SK-N-SH (cell line): ENCODE measurements around the gene GSG1. TPM values are rescaled to one million over a fixed set of nuclear protein-coding genes. Genes with fewer than 3 reads are reported as not detected.

Experiments used
- CTCF ChIA-PET: fragments of 300-600, 350-600 bp; formaldehyde crosslinking; extraction: SDS; loops from one replicate; lab custom pipeline; 2021; lab: Yijun Ruan, JAX
- POLR2A ChIA-PET: fragments of 350-600 bp; sonication (Branson Sonifier 250); formaldehyde crosslinking; extraction: SDS; loops from one replicate; lab custom pipeline; 2020; ENCODE audit warnings: antibody characterized with exemption, inconsistent platforms; lab: Yijun Ruan, JAX
- DNase-seq: peaks from one replicate; pipeline ENCODE4 v3.0.0; 2012
- H2AFZ ChIP-seq: fragments of 200-600 bp; sonication (generic); 2 replicates; pipeline ENCODE4 v1.8.1; 2016; ENCODE audit warnings: antibody characterized with exemption, mild to moderate bottlenecking, low read depth
- H3F3A ChIP-seq: fragments of 200-600 bp; sonication (generic); replicated peaks from 2 replicates; pipeline ENCODE3; 2016; ENCODE audit warnings: antibody characterized with exemption, mild to moderate bottlenecking; ENCODE audit not compliant: insufficient read depth
- H3K27ac ChIP-seq, 2 experiments: fragments of 200-500 bp in 1 of 2; fragments of 200-600 bp in 1 of 2; sonication (Bioruptor generic) in 1 of 2; sonication (generic), shearing (Covaris generic) in 1 of 2; 2 replicates each; pipeline versions ENCODE4 v1.5.1 to v1.6.1; 2014 to 2016; ENCODE audit warnings: low read depth in 2 of 2, inconsistent platforms in 1 of 2, low read length in 1 of 2, mild to moderate bottlenecking in 1 of 2, mixed read lengths in 1 of 2
- H3K27me3 ChIP-seq: fragments of 200-600 bp; sonication (generic), shearing (Covaris generic); 2 replicates; pipeline ENCODE4 v1.6.1; 2016; ENCODE audit warnings: mixed run types; ENCODE audit not compliant: insufficient read depth
- H3K36me3 ChIP-seq, 2 experiments: fragments of 200-500 bp in 1 of 2; fragments of 200-600 bp in 1 of 2; sonication (Bioruptor generic) in 1 of 2; sonication (generic) in 1 of 2; replicated peaks in 1 of 2; 2 replicates each; pipeline versions ENCODE3 to v1.5.1; 2014 to 2016; ENCODE audit warnings: low read length in 1 of 2, mild to moderate bottlenecking in 1 of 2; ENCODE audit not compliant: insufficient read depth in 2 of 2, control insufficient read depth in 1 of 2
- H3K4me1 ChIP-seq, 2 experiments: fragments of 200-500 bp in 1 of 2; fragments of 200-600 bp in 1 of 2; sonication (Bioruptor generic) in 1 of 2; sonication (generic), shearing (Covaris generic) in 1 of 2; 2 replicates each; pipeline versions ENCODE4 v1.5.1 to v1.6.1; 2014 to 2016; ENCODE audit warnings: low read depth in 1 of 2, low read length in 1 of 2, mixed run types in 1 of 2; ENCODE audit not compliant: insufficient read depth in 2 of 2, control insufficient read depth in 1 of 2
- H3K4me2 ChIP-seq: fragments of 200-600 bp; sonication (generic), shearing (Covaris generic); 2 replicates; pipeline ENCODE4 v1.6.1; 2017; ENCODE audit warnings: mixed run types
- H3K4me3 ChIP-seq, 2 experiments: fragments of 200-500 bp in 1 of 2; fragments of 200-600 bp in 1 of 2; sonication (Bioruptor generic) in 1 of 2; sonication (generic), shearing (Covaris generic) in 1 of 2; 2 replicates each; pipeline versions ENCODE4 v1.5.1 to v1.8.1; 2014 to 2016; ENCODE audit warnings: low read depth in 2 of 2, inconsistent platforms in 1 of 2, low read length in 1 of 2, mild to moderate bottlenecking in 1 of 2, mixed read lengths in 1 of 2, moderate library complexity in 1 of 2
- H3K79me2 ChIP-seq: fragments of 200-600 bp; sonication (generic); 2 replicates; pipeline ENCODE4 v1.8.1; 2017; ENCODE audit warnings: mild to moderate bottlenecking; ENCODE audit not compliant: insufficient read depth
- H3K9ac ChIP-seq: fragments of 200-600 bp; sonication (generic); 2 replicates; pipeline ENCODE4 v1.6.1; 2017; ENCODE audit warnings: mixed run types
- H3K9me2 ChIP-seq: fragments of 200-600 bp; sonication (generic); 2 replicates; pipeline ENCODE4 v1.6.1; 2017; ENCODE audit warnings: mixed run types
- H3K9me3 ChIP-seq: fragments of 200-600 bp; sonication (generic); 2 replicates; pipeline ENCODE4 v1.6.1; 2017; ENCODE audit warnings: mixed run types, mild to moderate bottlenecking, moderate library complexity
- H4K20me1 ChIP-seq: fragments of 200-600 bp; sonication (generic); 2 replicates; pipeline ENCODE4 v1.6.1; 2017; ENCODE audit warnings: mild to moderate bottlenecking, mixed run types; ENCODE audit not compliant: insufficient read depth
- EP300 ChIP-seq, 2 experiments: IDR thresholded peaks; 2 replicates each; pipeline versions ENCODE4 v1.4.0 to v1.6.1; 2012; ENCODE audit warnings: borderline replicate concordance in 1 of 2, low read depth in 1 of 2, low read length in 1 of 2
- FOXJ3 ChIP-seq: sonication (generic); formaldehyde crosslinking; IDR thresholded peaks from 2 replicates; pipeline ENCODE4 v1.5.1; 2020; ENCODE audit warnings: mild to moderate bottlenecking, missing genetic modification reagents
- JUND ChIP-seq: IDR thresholded peaks from 2 replicates; pipeline ENCODE4 v1.4.0; 2012
- MXI1 ChIP-seq: IDR thresholded peaks from 2 replicates; pipeline ENCODE4 v1.6.1; 2012; ENCODE audit warnings: mild to moderate bottlenecking, low read depth, low read length, improper control_type of control experiment
- POLR2AphosphoS5 ChIP-seq: IDR thresholded peaks from 2 replicates; pipeline ENCODE4 v1.6.1; 2012; ENCODE audit warnings: low read depth, low read length
- RAD21 ChIP-seq: IDR thresholded peaks from 2 replicates; pipeline ENCODE4 v1.6.1; 2012; ENCODE audit warnings: mild to moderate bottlenecking, low read length
- RFX5 ChIP-seq: IDR thresholded peaks from 2 replicates; pipeline ENCODE4 v1.6.1; 2012; ENCODE audit warnings: mild to moderate bottlenecking, improper control_type of control experiment, low read length
- RXRA ChIP-seq: IDR thresholded peaks from 2 replicates; pipeline ENCODE4 v1.4.0; 2012; ENCODE audit warnings: low read depth, mild to moderate bottlenecking, borderline replicate concordance
- SIN3A ChIP-seq: IDR thresholded peaks from 2 replicates; pipeline ENCODE4 v1.6.1; 2012; ENCODE audit warnings: low read depth, mild to moderate bottlenecking, low read length, moderate library complexity, borderline replicate concordance
- SMC3 ChIP-seq: IDR thresholded peaks from 2 replicates; pipeline ENCODE4 v1.6.1; 2012; ENCODE audit warnings: low read depth, low read length, improper control_type of control experiment
- YY1 ChIP-seq: IDR thresholded peaks from 2 replicates; pipeline ENCODE4 v1.4.0; 2012; ENCODE audit warnings: low read depth, mild to moderate bottlenecking
- WGBS: methylation state at CpG from one replicate; pipeline ENCODE4 v1.1.6; 2017; ENCODE audit warnings: low lambda C conversion rate; 5-methylcytosine and 5-hydroxymethylcytosine counted together
- polyA plus RNA-seq, 3 experiments: library from polyadenylated mRNA; depleted of rRNA; stranded (reverse); fragments of >200 nt; gene quantifications; 2 replicates each; pipeline ENCODE4 v1.2.3, GENCODE V29; 2012
- TF ChIP-seq, protein P1 (sequence below): IDR thresholded peaks from 2 replicates; pipeline ENCODE4 v1.4.0; 2012; ENCODE audit warnings: low read depth, borderline replicate concordance
- TF ChIP-seq, protein P2 (sequence below): IDR thresholded peaks from 2 replicates; pipeline ENCODE4 v1.6.1; 2012; ENCODE audit warnings: mild to moderate bottlenecking, low read depth, low read length, moderate library complexity
- TF ChIP-seq, protein P3 (sequence below): IDR thresholded peaks from 2 replicates; pipeline ENCODE4 v1.4.0; 2012; ENCODE audit warnings: low read depth

GSG1 gene
- polyA plus RNA-seq, 1 of the 3 experiments (the other 2 are of a cell fraction): 0.39 TPM

DNA sequence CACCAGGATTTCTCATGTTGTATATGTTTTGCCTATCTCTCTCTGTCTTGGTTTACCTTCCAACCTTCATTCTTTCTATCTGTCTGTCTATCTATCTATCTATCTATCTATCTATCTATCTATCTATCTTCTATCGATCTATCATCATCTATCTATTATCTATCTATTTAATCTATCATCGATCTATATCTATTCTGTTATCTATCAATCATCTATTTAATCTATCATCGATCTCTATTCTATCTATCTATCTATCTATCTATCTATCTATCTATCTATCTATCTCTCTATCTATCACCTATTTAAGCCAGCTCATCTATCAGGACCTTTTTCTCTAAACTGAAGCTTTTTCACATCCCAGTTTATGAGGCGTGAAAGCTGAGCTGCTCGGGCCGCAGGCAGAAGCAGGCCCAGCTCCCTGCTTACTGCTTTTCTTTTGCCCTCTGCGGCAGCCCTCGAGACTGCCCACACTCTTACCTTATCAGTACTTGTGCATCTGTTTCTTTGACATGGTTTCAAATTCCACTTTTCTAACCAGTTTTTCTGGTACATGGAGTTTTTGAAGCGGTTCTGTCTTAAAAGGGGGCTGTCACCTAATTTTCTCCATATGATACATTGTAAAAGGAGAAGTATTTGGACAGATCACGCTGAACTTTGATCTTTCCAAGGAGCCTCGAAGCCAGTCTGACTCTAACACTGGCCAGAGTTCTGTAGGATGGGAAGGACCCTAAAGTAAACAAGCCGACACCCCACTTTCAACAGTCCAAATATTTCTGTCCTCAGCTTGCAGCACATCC is 44.4 kb upstream of the GSG1 start:
- Histone ChIP-seq H3F3A (no peaks in the 10 kb centered on the region), H3K79me2 (no peaks in the 10 kb centered on the region), H3K9me3 (no peaks in the 10 kb centered on the region), H3K4me2 (no peak overlapping the region), H3K9ac (no peak overlapping the region), H3K4me1 (no peaks in the 10 kb centered on the region), H3K9me2 (no peaks in the 10 kb centered on the region), H3K27ac (no peak overlapping the region), H3K4me3 (no peak overlapping the region), H4K20me1 (no peaks in the 10 kb centered on the region), H2AFZ (0 out of 2 replicates have a peak overlapping the region, but pooled peaks have one; percentile 31), H3K36me3 (no peaks in the 10 kb centered on the region), H3K27me3 (no peaks in the 10 kb centered on the region)
- no peak for TF ChIP-seq RAD21
- ChIA-PET POLR2A (no interaction called here), CTCF (no interaction called here)
- no peak for DNase-seq
- 47% methylated on average over 12 of the region's 12 CpGs for WGBS

DNA sequence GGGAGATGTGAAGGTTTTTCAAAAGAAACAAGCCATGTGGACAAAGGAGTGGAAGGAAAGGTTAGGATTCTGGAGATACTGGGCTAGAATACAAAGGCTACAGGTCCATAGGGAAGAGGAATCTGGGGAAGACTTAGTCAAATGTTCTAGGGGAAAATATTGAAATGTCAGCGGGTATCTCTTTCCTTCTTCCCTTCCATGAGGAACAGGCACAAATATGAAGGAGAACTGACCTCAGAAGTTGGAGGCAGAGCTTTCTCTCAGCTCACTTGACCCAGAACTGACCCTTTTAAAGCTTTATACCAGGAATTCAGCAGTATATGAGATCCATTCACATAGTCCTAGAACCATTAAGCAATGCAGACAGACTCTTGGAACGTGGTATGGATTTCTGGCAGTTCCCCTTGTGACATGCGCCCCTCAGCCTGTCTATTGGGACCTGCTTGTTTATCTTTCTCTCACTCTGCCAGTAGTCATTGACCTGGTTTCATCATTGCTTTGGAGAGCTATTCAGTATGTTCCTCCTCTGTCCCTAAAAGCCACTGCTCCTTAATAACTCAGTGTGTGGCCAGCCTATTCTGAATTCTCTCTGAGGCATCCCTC is 43.0 kb upstream of the GSG1 start:
- no peak overlapping the region for H2AFZ ChIP-seq
- H3K4me2 ChIP-seq: no peak overlapping the region
- CTCF ChIA-PET: no interaction called here
- H3K4me1 ChIP-seq: no peaks in the 10 kb centered on the region
- H3K36me3 ChIP-seq: no peaks in the 10 kb centered on the region
- H3K9me2 ChIP-seq: no peaks in the 10 kb centered on the region
- no peak overlapping the region for H3K9ac ChIP-seq
- TF ChIP-seq YY1 (no peak), FOXJ3 (CRISPR knock-in tag) (no peak), SMC3 (no peak), POLR2AphosphoS5 (no peak), SIN3A (no peak), EP300 (IDR thresholded peaks at IDR 0.05; ENCODE audit: borderline replicate concordance in 1 of 2, low read depth in 1 of 2, low read length in 1 of 2) (no peak)
- TF ChIP-seq, protein P1, sequence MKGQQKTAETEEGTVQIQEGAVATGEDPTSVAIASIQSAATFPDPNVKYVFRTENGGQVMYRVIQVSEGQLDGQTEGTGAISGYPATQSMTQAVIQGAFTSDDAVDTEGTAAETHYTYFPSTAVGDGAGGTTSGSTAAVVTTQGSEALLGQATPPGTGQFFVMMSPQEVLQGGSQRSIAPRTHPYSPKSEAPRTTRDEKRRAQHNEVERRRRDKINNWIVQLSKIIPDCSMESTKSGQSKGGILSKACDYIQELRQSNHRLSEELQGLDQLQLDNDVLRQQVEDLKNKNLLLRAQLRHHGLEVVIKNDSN: no peak
- no peak for DNase-seq
- no peak overlapping the region for H3K27ac ChIP-seq
- H3K9me3 ChIP-seq: no peaks in the 10 kb centered on the region
- H4K20me1 ChIP-seq: no peaks in the 10 kb centered on the region
- no peaks in the 10 kb centered on the region for H3F3A ChIP-seq
- H3K27me3 ChIP-seq: no peaks in the 10 kb centered on the region
- WGBS: 76% methylated on average over 3 of the region's 3 CpGs
- no peak overlapping the region for H3K4me3 ChIP-seq
- H3K79me2 ChIP-seq: no peaks in the 10 kb centered on the region
- POLR2A ChIA-PET: no interaction called here

DNA sequence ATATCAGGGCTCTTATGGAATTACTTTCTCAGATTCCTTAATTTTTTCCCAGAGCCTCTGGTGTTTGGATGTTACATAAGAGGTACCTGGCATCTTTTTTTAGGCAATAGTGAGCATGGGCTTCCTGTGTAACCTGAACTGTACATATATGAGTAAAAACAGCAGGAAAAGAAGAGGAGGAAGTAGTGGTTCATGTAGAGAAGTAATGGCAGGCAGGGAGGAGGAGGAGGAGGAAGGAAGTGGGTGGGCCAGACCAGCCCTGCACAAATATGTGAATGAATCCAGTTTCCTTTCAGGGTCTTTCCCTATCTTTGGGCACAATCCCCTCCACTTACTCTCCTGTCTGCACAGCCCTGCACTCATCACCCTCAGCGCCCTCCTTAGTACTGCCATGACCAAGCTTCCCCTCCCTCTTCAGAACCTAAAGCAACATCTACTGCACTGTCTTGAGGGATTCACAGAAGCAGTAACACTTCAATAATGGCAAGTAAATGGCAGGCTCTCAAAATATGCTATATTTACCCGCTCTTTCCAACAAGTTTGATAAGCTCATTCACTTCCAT is 40.9 kb upstream of the GSG1 start:
- Histone ChIP-seq H3K4me2 (no peak overlapping the region), H3K27me3 (no peaks in the 10 kb centered on the region), H3K9ac (no peak overlapping the region), H4K20me1 (no peaks in the 10 kb centered on the region), H2AFZ (no peak overlapping the region), H3F3A (no peaks in the 10 kb centered on the region), H3K36me3 (no peaks in the 10 kb centered on the region), H3K79me2 (no peaks in the 10 kb centered on the region), H3K4me1 (no peaks in the 10 kb centered on the region), H3K9me2 (no peaks in the 10 kb centered on the region), H3K9me3 (no peaks in the 10 kb centered on the region), H3K27ac (no peak overlapping the region), H3K4me3 (no peak overlapping the region)
- TF ChIP-seq YY1: no peak
- no peak for TF ChIP-seq SIN3A
- TF ChIP-seq RXRA: no peak
- no peak for TF ChIP-seq JUND
- TF ChIP-seq, protein P2, sequence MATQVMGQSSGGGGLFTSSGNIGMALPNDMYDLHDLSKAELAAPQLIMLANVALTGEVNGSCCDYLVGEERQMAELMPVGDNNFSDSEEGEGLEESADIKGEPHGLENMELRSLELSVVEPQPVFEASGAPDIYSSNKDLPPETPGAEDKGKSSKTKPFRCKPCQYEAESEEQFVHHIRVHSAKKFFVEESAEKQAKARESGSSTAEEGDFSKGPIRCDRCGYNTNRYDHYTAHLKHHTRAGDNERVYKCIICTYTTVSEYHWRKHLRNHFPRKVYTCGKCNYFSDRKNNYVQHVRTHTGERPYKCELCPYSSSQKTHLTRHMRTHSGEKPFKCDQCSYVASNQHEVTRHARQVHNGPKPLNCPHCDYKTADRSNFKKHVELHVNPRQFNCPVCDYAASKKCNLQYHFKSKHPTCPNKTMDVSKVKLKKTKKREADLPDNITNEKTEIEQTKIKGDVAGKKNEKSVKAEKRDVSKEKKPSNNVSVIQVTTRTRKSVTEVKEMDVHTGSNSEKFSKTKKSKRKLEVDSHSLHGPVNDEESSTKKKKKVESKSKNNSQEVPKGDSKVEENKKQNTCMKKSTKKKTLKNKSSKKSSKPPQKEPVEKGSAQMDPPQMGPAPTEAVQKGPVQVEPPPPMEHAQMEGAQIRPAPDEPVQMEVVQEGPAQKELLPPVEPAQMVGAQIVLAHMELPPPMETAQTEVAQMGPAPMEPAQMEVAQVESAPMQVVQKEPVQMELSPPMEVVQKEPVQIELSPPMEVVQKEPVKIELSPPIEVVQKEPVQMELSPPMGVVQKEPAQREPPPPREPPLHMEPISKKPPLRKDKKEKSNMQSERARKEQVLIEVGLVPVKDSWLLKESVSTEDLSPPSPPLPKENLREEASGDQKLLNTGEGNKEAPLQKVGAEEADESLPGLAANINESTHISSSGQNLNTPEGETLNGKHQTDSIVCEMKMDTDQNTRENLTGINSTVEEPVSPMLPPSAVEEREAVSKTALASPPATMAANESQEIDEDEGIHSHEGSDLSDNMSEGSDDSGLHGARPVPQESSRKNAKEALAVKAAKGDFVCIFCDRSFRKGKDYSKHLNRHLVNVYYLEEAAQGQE: no peak
- TF ChIP-seq, protein P3, sequence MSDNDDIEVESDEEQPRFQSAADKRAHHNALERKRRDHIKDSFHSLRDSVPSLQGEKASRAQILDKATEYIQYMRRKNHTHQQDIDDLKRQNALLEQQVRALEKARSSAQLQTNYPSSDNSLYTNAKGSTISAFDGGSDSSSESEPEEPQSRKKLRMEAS: no peak
- TF ChIP-seq RFX5: no peak
- TF ChIP-seq MXI1: no peak
- DNase-seq: no peak
- ChIA-PET CTCF (no interaction called here), POLR2A (no interaction called here)
- WGBS: 71% methylated on average over 2 of the region's 2 CpGs
